H9 (cell line): ENCODE measurements around the gene FRAT2. TPM values are rescaled to one million over a fixed set of nuclear protein-coding genes. Genes with fewer than 3 reads are reported as not detected.

ENCODE experiments used
- DNase-seq: peaks from one replicate; pipeline ENCODE4 v3.0.0-alpha.2; 2017
- H2AFZ ChIP-seq: one replicate; pipeline ENCODE4 v1.6.1; 2013; ENCODE audit warnings: mild to moderate bottlenecking, low read length, control low read depth, moderate library complexity
- H2AK5ac ChIP-seq: 2 replicates; pipeline ENCODE4 v1.6.1; 2013; ENCODE audit warnings: low read length, control low read depth, mixed read lengths; ENCODE audit not compliant: insufficient read length
- H2BK120ac ChIP-seq: one replicate; pipeline ENCODE4 v1.6.1; 2013; ENCODE audit warnings: low read depth, mild to moderate bottlenecking, low read length, control low read depth, inconsistent platforms; ENCODE audit not compliant: poor library complexity, severe bottlenecking
- H2BK12ac ChIP-seq: 2 replicates; pipeline ENCODE4 v1.6.1; 2013; ENCODE audit warnings: low read length, control low read depth, mixed read lengths, low read depth; ENCODE audit not compliant: insufficient read length
- H2BK15ac ChIP-seq: 2 replicates; pipeline ENCODE4 v1.6.1; 2013; ENCODE audit warnings: low read depth, low read length, control low read depth
- H2BK20ac ChIP-seq: one replicate; pipeline ENCODE4 v1.6.1; 2013; ENCODE audit warnings: low read depth, mild to moderate bottlenecking, low read length, control low read depth, inconsistent platforms; ENCODE audit not compliant: poor library complexity, severe bottlenecking
- H2BK5ac ChIP-seq: 2 replicates; pipeline ENCODE4 v1.6.1; 2013; ENCODE audit warnings: low read length, control low read depth, mixed read lengths; ENCODE audit not compliant: insufficient read length
- H3K14ac ChIP-seq: 2 replicates; pipeline ENCODE4 v1.6.1; 2013; ENCODE audit warnings: low read length, control low read depth; ENCODE audit not compliant: insufficient read depth
- H3K18ac ChIP-seq: 2 replicates; pipeline ENCODE4 v1.6.1; 2013; ENCODE audit warnings: low read depth, mild to moderate bottlenecking, mixed read lengths, low read length, control low read depth; ENCODE audit not compliant: insufficient read length
- H3K23ac ChIP-seq: 2 replicates; pipeline ENCODE4 v1.6.1; 2013; ENCODE audit warnings: low read length, control low read depth, mixed read lengths, low read depth; ENCODE audit not compliant: insufficient read length
- H3K23me2 ChIP-seq: 2 replicates; pipeline ENCODE4 v1.6.1; 2013; ENCODE audit warnings: low read depth, mild to moderate bottlenecking, mixed read lengths, low read length, control low read depth; ENCODE audit not compliant: insufficient read length, poor library complexity, severe bottlenecking
- H3K27ac ChIP-seq: 2 replicates; pipeline ENCODE4 v1.5.1; 2013; ENCODE audit warnings: low read length, control low read depth, mixed read lengths, low read depth; ENCODE audit not compliant: insufficient read length
- H3K27me3 ChIP-seq: 2 replicates; pipeline ENCODE4 v1.6.1; 2013; ENCODE audit warnings: low read length, control low read depth, inconsistent platforms; ENCODE audit not compliant: insufficient read depth
- H3K4ac ChIP-seq: 2 replicates; pipeline ENCODE4 v1.6.1; 2013; ENCODE audit warnings: low read depth, mild to moderate bottlenecking, control low read depth, inconsistent platforms, low read length, moderate library complexity
- H3K4me1 ChIP-seq: 2 replicates; pipeline ENCODE4 v1.6.1; 2013; ENCODE audit warnings: low read length, control low read depth, inconsistent platforms; ENCODE audit not compliant: insufficient read depth
- H3K4me2 ChIP-seq: 2 replicates; pipeline ENCODE4 v1.6.1; 2013; ENCODE audit warnings: low read length, control low read depth, mixed read lengths; ENCODE audit not compliant: insufficient read length, insufficient read depth
- H3K56ac ChIP-seq: 2 replicates; pipeline ENCODE4 v1.6.1; 2013; ENCODE audit warnings: low read depth, mild to moderate bottlenecking, mixed read lengths, low read length, control low read depth; ENCODE audit not compliant: insufficient read length
- H3K79me1 ChIP-seq: 2 replicates; pipeline ENCODE4 v1.6.1; 2013; ENCODE audit warnings: low read depth, mild to moderate bottlenecking, moderate library complexity, low read length, control low read depth, inconsistent platforms; ENCODE audit not compliant: insufficient read depth, poor library complexity, severe bottlenecking
- H3K79me2 ChIP-seq: 2 replicates; pipeline ENCODE4 v1.6.1; 2013; ENCODE audit warnings: low read length, control low read depth, inconsistent platforms; ENCODE audit not compliant: insufficient read depth
- H3K9ac ChIP-seq: 2 replicates; pipeline ENCODE4 v1.6.1; 2013; ENCODE audit warnings: low read length, control low read depth, mixed read lengths; ENCODE audit not compliant: insufficient read length; ENCODE audit errors: extremely low read depth
- H3K9me3 ChIP-seq: one replicate; pipeline ENCODE4 v1.6.1; 2013; ENCODE audit warnings: low read depth, low read length, inconsistent platforms; ENCODE audit not compliant: control insufficient read depth
- H3T11ph ChIP-seq: one replicate; pipeline ENCODE4 v1.6.1; 2013; ENCODE audit warnings: mild to moderate bottlenecking, low read length, control low read depth, inconsistent platforms
- H4K20me1 ChIP-seq: one replicate; pipeline ENCODE4 v1.6.1; 2013; ENCODE audit not compliant: control insufficient read depth, insufficient read length, insufficient read depth
- H4K5ac ChIP-seq: 2 replicates; pipeline ENCODE4 v1.6.1; 2013; ENCODE audit warnings: low read depth, mild to moderate bottlenecking, mixed read lengths, low read length, control low read depth; ENCODE audit not compliant: insufficient read length
- H4K8ac ChIP-seq: replicated peaks from 2 replicates; pipeline ENCODE4 v1.6.1; 2013; ENCODE audit warnings: low read length, control low read depth, mixed read lengths, low read depth; ENCODE audit not compliant: insufficient read length
- H4K91ac ChIP-seq: 2 replicates; pipeline ENCODE4 v1.6.1; 2013; ENCODE audit warnings: low read depth, mild to moderate bottlenecking, moderate library complexity, mixed read lengths, low read length, control low read depth; ENCODE audit not compliant: insufficient read length
- H3K27ac Mint-ChIP-seq, 3 experiments: 2 replicates in 2 of 3; 3 replicates in 1 of 3; pipeline ENCODE4 v1.8.0; 2020 to 2021; ENCODE audit warnings: mixed read lengths in 3 of 3, mild to moderate bottlenecking in 1 of 3, moderate library complexity in 1 of 3
- H3K27me3 Mint-ChIP-seq: 2 replicates; pipeline ENCODE4 v1.8.0; 2021; ENCODE audit warnings: low read depth, mild to moderate bottlenecking, moderate library complexity, mixed read lengths
- H3K36me3 Mint-ChIP-seq, 3 experiments: 2 replicates in 2 of 3; 3 replicates in 1 of 3; pipeline ENCODE4 v1.8.0; 2020 to 2021; ENCODE audit warnings: low read depth in 3 of 3, mixed read lengths in 3 of 3; ENCODE audit not compliant: insufficient read depth in 1 of 3
- H3K4me1 Mint-ChIP-seq, 2 experiments: 2 replicates each; pipeline ENCODE4 v1.8.0; 2020; ENCODE audit warnings: mixed read lengths in 2 of 2
- H3K4me3 Mint-ChIP-seq, 2 experiments: 2 replicates in 1 of 2; 3 replicates in 1 of 2; pipeline ENCODE4 v1.8.0; 2020 to 2021; ENCODE audit warnings: mild to moderate bottlenecking in 2 of 2, mixed read lengths in 2 of 2, moderate library complexity in 1 of 2
- H3K9me3 Mint-ChIP-seq, 2 experiments: 2 replicates in 1 of 2; 3 replicates in 1 of 2; pipeline ENCODE4 v1.8.0; 2020; ENCODE audit warnings: mild to moderate bottlenecking in 2 of 2, mixed read lengths in 2 of 2, moderate library complexity in 1 of 2
- CTCF ChIP-seq: fragments of 200-600 bp; sonication (generic); conservative IDR thresholded peaks from 3 replicates; pipeline ENCODE4 v1.8.0; 2021; ENCODE audit warnings: antibody characterized with exemption, mild to moderate bottlenecking
- WGBS: extraction: QIAGEN DNeasy Blood & Tissue Kit; methylation state at CpG from one replicate; pipeline ENCODE4 v1.1.7; 2013; ENCODE audit warnings: missing lambda C conversion rate, low lambda C conversion rate, mixed read lengths; ENCODE audit not compliant: insufficient read length; ENCODE audit errors: extremely low coverage; 5-methylcytosine and 5-hydroxymethylcytosine counted together
- total RNA-seq: library from RNA; stranded (reverse); gene quantifications from 2 replicates; pipeline ENCODE4 v1.2.1, GENCODE V29; 2021

Gene FRAT2
- total RNA-seq, 1 experiment from 2014 or later: 129 TPM

GRCh38 chr10:97341416-97341815 lies 6.9 kb upstream of the FRAT2 start:
- Histone ChIP-seq H2AFZ (no peak overlapping the region), H3K14ac (no peak overlapping the region), H2BK120ac (no peak overlapping the region), H3K9ac (no peak overlapping the region), H3K23ac (no peak overlapping the region), H4K5ac (no peak overlapping the region), H2BK20ac (no peak overlapping the region), H3K27me3 (no peaks in the 10 kb centered on the region), H4K91ac (no peak overlapping the region), H3K9me3 (no peaks in the 10 kb centered on the region), H3K79me2 (no peaks in the 10 kb centered on the region), H2AK5ac (no peak overlapping the region), H3K23me2 (no peaks in the 10 kb centered on the region), H2BK5ac (no peak overlapping the region), H3K79me1 (no peaks in the 10 kb centered on the region), H2BK15ac (no peak overlapping the region), H2BK12ac (no peak overlapping the region), H3K27ac (no peak overlapping the region), H3T11ph (no peak overlapping the region), H3K4me1 (peaks cover 7% of the 10 kb centered on the region), H3K18ac (no peak overlapping the region), H3K4ac (no peak overlapping the region), H3K4me2 (no peak overlapping the region), H4K20me1 (peaks cover 3% of the 10 kb centered on the region), H3K56ac (no peak overlapping the region), H4K8ac (no peak overlapping the region)
- no peak for TF ChIP-seq CTCF
- no peaks in the 10 kb centered on the region; the same call in 1 of the 2 replicates for H3K27me3 Mint-ChIP-seq
- peaks cover 42 to 53% of the 10 kb centered on the region in 2 experiments for H3K4me1 Mint-ChIP-seq
- H3K27ac Mint-ChIP-seq: peak overlapping the region in 2 of 3 experiments; percentile 65 to 74; a peak in 3 of 7 replicates
- WGBS: no CpG with 5 or more reads among the region's 2 CpGs
- H3K36me3 Mint-ChIP-seq: peaks cover 0 to 6% (median 0%) of the 10 kb centered on the region in 3 experiments; a peak in 2 of 7 replicates
- no peaks in the 10 kb centered on the region; a peak in 1 of 5 replicates for H3K9me3 Mint-ChIP-seq
- no peak overlapping the region for H3K4me3 Mint-ChIP-seq
- no peak for DNase-seq
